ENCODE measurements around the gene SULT1C3. TPM values are rescaled to one million over a fixed set of nuclear protein-coding genes. Genes with fewer than 3 reads are reported as not detected.

SULT1C3 gene
- not detected for polyA plus RNA-seq (ENCODE audit: insufficient read length)

GRCh38 chr2:108239786-108240185 is at the start of gene SULT1C3:
Gene SULT1C3 (plus strand): TSS chr2:108239968. CDS start chr2:108247195, 7,227 bp downstream.
- DNase-seq, result no peak

GRCh38 chr2:108193251-108193650 is 46.5 kb upstream of the SULT1C3 start:
- no peak for DNase-seq

- DNase-seq, result no peak
Measured at GRCh38 chr2:108194409-108195132, 45.2 kb upstream of the SULT1C3 start.

GRCh38 chr2:108195133-108195439 is 44.7 kb upstream of the SULT1C3 start:
- no peak for DNase-seq

GRCh38 chr2:108199726-108200125 is 40.0 kb upstream of the SULT1C3 start:
- no peak for DNase-seq

- DNase-seq, result no peak
Measured at GRCh38 chr2:108200569-108200968, 39.2 kb upstream of the SULT1C3 start.

- DNase-seq, result no peak
Measured at GRCh38 chr2:108212671-108213070, 27.1 kb upstream of the SULT1C3 start.

GRCh38 chr2:108215794-108216211 is 24.0 kb upstream of the SULT1C3 start:
- DNase-seq, result no peak

GRCh38 chr2:108217211-108217610 is 22.6 kb upstream of the SULT1C3 start:
- no peak for DNase-seq

GRCh38 chr2:108219688-108220087 is 20.1 kb upstream of the SULT1C3 start:
- no peak for DNase-seq

GRCh38 chr2:108220191-108220590 is 19.6 kb upstream of the SULT1C3 start:
- no peak for DNase-seq

GRCh38 chr2:108220942-108221541 is 18.7 kb upstream of the SULT1C3 start:
- no peak for DNase-seq

- no peak for DNase-seq
Measured at GRCh38 chr2:108222261-108222660, 17.5 kb upstream of the SULT1C3 start.

GRCh38 chr2:108223573-108223972 is 16.2 kb upstream of the SULT1C3 start:
- DNase-seq, result no peak

GRCh38 chr2:108224022-108224421 is 15.7 kb upstream of the SULT1C3 start:
- no peak for DNase-seq

GRCh38 chr2:108226564-108226963 is 13.2 kb upstream of the SULT1C3 start:
- no peak for DNase-seq

- no peak for DNase-seq
Measured at GRCh38 chr2:108228006-108228405, 11.8 kb upstream of the SULT1C3 start.

GRCh38 chr2:108228537-108228936 is 11.2 kb upstream of the SULT1C3 start:
- no peak for DNase-seq

- no peak for DNase-seq
Measured at GRCh38 chr2:108229875-108230274, 9.9 kb upstream of the SULT1C3 start.

- DNase-seq, result no peak
Measured at GRCh38 chr2:108235577-108235976, 4.2 kb upstream of the SULT1C3 start.

GRCh38 chr2:108236676-108237335 is 3.0 kb upstream of the SULT1C3 start:
- DNase-seq, result no peak

- no peak for DNase-seq
Measured at GRCh38 chr2:108240966-108241365, 1.2 kb downstream of the SULT1C3 start.

GRCh38 chr2:108243566-108243965 is 3.8 kb downstream of the SULT1C3 start:
- no peak for DNase-seq

Measured in hindlimb muscle (tissue), 1 donor.